Measurements from ENCODE around the gene CDK11A.
"Not testable (repeated sequence)": the region's sequence is repeated elsewhere in the genome, so short reads cannot be mapped to it uniquely, and the experiment has no call there.

Gene CDK11A

GRCh38 chr1:1738799-1739337, 14.7 kb upstream of the CDK11A start:
- peak; percentile 63 for ATAC-seq
- not testable (repeated sequence) for H3K27ac Mint-ChIP-seq, H3K4me1 Mint-ChIP-seq, H3K9me3 Mint-ChIP-seq, H3K36me3 Mint-ChIP-seq, H3K27me3 Mint-ChIP-seq, H3K4me3 Mint-ChIP-seq

DNA sequence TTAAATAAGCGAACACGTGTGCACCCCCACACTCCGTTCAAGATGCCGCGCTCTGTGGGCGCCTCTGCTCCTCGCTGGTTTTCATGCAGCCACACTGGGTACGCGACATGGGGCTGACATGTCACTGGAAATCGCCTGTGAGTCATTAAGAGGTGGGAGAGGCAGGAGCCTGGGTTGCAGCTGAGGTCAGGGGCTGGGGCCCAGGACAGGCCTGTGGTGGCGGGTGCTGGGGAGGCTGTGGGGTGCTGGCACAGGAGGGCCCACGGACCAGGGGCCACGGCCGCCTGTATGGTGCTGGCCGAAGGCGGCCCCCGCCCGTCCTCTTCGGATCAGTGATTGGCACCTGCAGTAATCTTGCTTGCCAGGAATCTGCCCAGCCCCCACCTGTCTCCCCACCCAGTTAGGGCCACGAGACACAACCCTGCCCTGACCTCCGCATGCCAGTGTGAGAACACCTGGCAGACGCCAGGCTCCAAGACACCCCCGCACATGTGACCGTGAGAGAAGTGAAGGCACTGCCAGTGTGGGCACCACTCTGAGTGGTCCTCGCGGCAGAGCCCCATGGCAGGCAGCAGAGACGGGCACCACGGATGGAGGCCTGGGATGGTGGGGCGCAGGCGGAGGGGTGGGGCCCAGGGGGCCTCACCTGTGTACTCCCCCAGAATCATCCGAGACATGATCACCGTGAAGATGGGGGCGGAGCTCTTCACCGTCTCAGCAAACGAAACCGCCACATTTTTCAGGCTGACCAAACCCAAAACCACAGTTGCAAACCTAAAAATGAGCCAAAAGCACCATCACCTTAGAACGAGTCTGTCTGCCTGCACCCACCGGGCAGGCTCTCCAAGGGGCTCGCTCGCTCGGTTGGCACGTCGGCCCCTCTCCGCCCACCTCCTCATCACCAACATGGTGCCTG, 13.8 kb upstream of the CDK11A start:
- H3K9me3 Mint-ChIP-seq, H3K27me3 Mint-ChIP-seq, H3K4me1 Mint-ChIP-seq: not testable (repeated sequence)
- Mint-ChIP-seq H3K4me3 (peak overlapping the region; percentile 43), H3K36me3 (peaks cover 11% of the 10 kb centered on the region), H3K27ac (peak overlapping the region; percentile 58)
- ATAC-seq = peak; percentile 77

DNA sequence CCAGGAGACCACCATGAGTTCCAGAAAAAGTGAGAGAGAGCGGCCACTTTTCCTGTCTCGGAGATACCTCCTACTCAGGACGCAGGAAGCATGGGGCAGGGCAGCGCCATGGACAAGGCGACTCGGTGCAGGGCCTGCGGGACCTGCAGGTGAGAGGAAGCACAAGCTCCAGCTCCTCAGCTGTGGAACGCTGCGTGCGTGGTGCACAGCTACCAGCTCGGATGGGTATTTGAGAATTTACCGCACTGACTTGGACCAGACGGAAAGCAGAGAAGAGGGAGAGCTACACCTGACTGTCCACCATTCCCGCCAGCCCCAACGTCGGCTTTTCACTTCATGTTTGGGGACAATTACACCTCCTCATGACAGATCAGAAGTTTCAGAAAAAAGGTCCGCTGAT, 8.2 kb upstream of the CDK11A start:
- Mint-ChIP-seq H3K36me3 (peaks cover 25% of the 10 kb centered on the region), H3K9me3 (no peaks in the 10 kb centered on the region), H3K4me1 (no peaks in the 10 kb centered on the region), H3K27me3 (no peaks in the 10 kb centered on the region), H3K4me3 (no peak overlapping the region), H3K27ac (no peak overlapping the region)
- no peak for ATAC-seq

DNA sequence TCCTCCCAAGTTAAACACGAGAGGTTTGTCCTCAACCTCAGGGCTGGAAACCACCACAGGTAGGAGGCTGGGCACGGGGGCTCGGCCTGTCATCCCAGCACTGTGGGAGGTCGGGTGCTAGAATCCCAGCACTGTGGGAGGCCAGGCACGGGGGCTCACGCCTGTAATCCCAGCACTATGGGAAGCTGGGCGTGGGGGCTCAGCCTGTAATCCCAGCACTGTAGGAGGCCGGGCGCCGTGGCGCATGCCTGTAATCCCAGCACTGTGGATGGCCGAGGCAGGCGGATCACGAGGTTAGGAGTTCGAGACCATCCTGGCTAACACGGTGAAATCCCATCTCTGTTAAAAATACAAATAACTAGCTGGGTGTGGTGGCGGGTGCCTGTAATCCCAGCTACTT, 6.7 kb upstream of the CDK11A start:
- Mint-ChIP-seq H3K27ac (peak overlapping the region; percentile 64), H3K9me3 (no peaks in the 10 kb centered on the region), H3K4me3 (no peak overlapping the region), H3K36me3 (peaks cover 18% of the 10 kb centered on the region), H3K27me3 (no peaks in the 10 kb centered on the region), H3K4me1 (peaks cover 5% of the 10 kb centered on the region)
- ATAC-seq = no peak

GRCh38 chr1:1730230-1730629, 6.1 kb upstream of the CDK11A start:
- H3K27me3 Mint-ChIP-seq, H3K4me3 Mint-ChIP-seq, H3K4me1 Mint-ChIP-seq, ATAC-seq, H3K27ac Mint-ChIP-seq, H3K9me3 Mint-ChIP-seq: not testable (repeated sequence)
- peaks cover 18% of the 10 kb centered on the region for H3K36me3 Mint-ChIP-seq

GRCh38 chr1:1729116-1729816, 5.1 kb upstream of the CDK11A start:
- not testable (repeated sequence) for H3K9me3 Mint-ChIP-seq, H3K27me3 Mint-ChIP-seq, H3K27ac Mint-ChIP-seq, H3K4me3 Mint-ChIP-seq, ATAC-seq, H3K4me1 Mint-ChIP-seq
- H3K36me3 Mint-ChIP-seq = peaks cover 18% of the 10 kb centered on the region

DNA sequence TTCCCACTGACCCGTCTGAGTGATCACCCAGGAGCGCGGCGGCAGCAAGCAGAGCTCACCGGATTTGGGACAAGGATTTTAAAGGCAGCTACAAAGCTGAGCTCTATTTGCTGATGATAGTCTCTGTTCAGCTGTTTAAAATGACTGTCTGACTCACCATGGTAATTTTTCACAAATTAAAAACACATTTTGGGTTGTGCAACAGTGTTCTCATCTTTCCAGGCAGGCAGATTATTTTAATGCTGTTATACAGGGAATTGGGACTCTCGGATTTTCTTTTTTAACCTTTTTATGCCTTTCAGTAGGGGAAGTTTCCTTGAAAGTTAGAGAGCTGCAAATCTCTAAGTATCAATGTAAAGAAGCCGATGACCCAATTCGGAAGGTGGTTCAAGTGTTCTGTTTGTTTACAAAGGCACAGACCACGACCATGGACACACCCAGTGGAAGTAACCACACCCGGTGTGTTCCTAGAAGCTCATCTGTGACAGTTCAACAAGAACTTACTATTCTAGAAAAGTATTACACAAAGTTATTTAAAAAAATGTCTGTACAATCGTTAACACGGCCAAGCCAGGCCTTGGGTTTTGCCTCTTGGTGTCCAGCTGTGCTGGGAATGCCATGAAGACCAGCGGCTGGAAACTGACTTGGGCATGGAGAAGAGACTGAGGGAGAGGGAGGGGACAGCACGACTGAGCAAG, 4.3 kb upstream of the CDK11A start:
- not testable (repeated sequence) for H3K9me3 Mint-ChIP-seq, H3K27ac Mint-ChIP-seq, H3K4me1 Mint-ChIP-seq, ATAC-seq, H3K4me3 Mint-ChIP-seq, H3K27me3 Mint-ChIP-seq
- peaks cover 13% of the 10 kb centered on the region for H3K36me3 Mint-ChIP-seq

DNA sequence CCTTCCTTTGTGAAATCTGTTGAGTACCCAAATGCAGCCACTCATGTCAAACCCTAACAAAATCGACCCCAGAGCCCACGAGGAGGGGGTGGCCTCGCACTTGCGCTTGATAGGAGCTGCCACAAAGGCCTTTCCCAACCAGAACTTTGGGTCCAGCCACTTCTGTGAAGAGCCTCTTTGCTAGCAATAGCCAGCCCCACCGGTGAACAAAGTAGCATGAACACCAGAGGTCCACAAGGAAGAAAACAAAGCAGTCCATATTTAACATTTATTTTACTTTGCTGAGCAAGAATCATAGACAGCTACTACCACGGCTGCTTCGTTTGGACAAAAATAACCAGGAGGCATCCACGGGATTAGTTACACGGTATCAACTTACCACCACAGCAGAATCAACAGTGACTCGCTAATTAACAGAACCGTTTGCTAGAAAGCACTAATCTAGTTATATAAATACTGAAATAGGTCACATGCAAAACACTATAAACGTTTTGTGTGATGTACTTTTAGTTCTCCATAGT, 3.0 kb upstream of the CDK11A start:
- H3K27ac Mint-ChIP-seq, H3K9me3 Mint-ChIP-seq, H3K36me3 Mint-ChIP-seq, H3K4me3 Mint-ChIP-seq, H3K27me3 Mint-ChIP-seq, H3K4me1 Mint-ChIP-seq, ATAC-seq: not testable (repeated sequence)

GRCh38 chr1:1726088-1726487, 1.9 kb upstream of the CDK11A start:
- not testable (repeated sequence) for H3K36me3 Mint-ChIP-seq, ATAC-seq, H3K4me1 Mint-ChIP-seq, H3K9me3 Mint-ChIP-seq, H3K27me3 Mint-ChIP-seq
- Mint-ChIP-seq H3K27ac (peak overlapping the region; percentile 57), H3K4me3 (peak overlapping the region; percentile 55)

- no peak for ATAC-seq
- Mint-ChIP-seq H3K4me1 (peaks cover 3% of the 10 kb centered on the region), H3K4me3 (no peak overlapping the region), H3K9me3 (no peaks in the 10 kb centered on the region), H3K27ac (no peak overlapping the region), H3K27me3 (no peaks in the 10 kb centered on the region), H3K36me3 (peaks cover 16% of the 10 kb centered on the region)
Measured at GRCh38 chr1:1721201-1721600, 3.0 kb downstream of the CDK11A start.

GRCh38 chr1:1715109-1715883, 8.9 kb downstream of the CDK11A start:
- not testable (repeated sequence) for H3K27me3 Mint-ChIP-seq, H3K9me3 Mint-ChIP-seq, ATAC-seq, H3K4me3 Mint-ChIP-seq, H3K27ac Mint-ChIP-seq, H3K4me1 Mint-ChIP-seq
- H3K36me3 Mint-ChIP-seq = peaks cover 29% of the 10 kb centered on the region

DNA sequence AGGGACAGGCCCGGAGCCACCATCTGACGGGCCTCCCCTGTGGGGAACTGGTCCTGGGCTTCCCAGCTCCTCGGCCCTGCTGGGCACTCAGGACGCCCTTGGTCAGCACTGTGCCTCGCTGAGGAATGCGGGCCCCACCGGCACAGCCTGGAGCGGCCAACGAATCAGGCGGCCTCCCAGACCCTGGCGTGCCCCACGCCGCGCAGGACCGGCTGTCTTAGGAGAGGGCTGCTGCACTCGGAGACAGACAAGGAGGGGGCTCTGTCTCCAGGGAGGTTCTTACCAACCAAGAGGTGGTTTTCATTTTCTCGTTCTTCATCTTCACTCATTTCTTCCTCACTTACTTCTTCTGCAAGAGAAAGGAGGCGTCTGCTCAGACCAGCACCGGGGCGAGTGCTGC, 16.3 kb downstream of the CDK11A start:
- H3K4me1 Mint-ChIP-seq, H3K4me3 Mint-ChIP-seq, H3K27me3 Mint-ChIP-seq, H3K27ac Mint-ChIP-seq, H3K9me3 Mint-ChIP-seq, ATAC-seq: not testable (repeated sequence)
- H3K36me3 Mint-ChIP-seq = peaks cover 15% of the 10 kb centered on the region

- H3K27me3 Mint-ChIP-seq, H3K4me3 Mint-ChIP-seq, H3K4me1 Mint-ChIP-seq, ATAC-seq, H3K9me3 Mint-ChIP-seq, H3K27ac Mint-ChIP-seq: not testable (repeated sequence)
- H3K36me3 Mint-ChIP-seq = peaks cover 15% of the 10 kb centered on the region
Measured at GRCh38 chr1:1707241-1707640, 16.9 kb downstream of the CDK11A start.

DNA sequence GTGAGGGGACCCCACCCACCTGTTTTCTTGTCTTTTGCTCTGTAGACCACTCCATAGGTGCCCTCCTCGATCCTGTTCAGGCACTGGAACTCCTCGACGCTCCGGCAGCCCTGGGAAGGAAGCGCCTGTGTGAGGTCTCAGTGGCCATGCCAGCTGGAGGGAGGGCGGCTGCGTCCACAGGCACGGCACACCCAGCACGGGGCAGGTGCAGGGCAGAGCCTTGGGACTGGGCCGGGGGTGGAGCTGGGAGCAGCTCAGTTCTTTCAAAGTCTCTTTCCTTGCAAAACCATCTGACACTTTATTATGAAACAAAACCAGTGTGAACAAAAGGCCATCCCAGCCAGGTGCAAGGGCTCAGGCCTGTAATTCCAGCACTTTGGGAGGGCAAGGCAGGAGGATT, 18.5 kb downstream of the CDK11A start:
- peaks cover 14% of the 10 kb centered on the region for H3K36me3 Mint-ChIP-seq
- H3K4me1 Mint-ChIP-seq, ATAC-seq, H3K4me3 Mint-ChIP-seq, H3K27me3 Mint-ChIP-seq, H3K27ac Mint-ChIP-seq, H3K9me3 Mint-ChIP-seq: not testable (repeated sequence)

All from stimulated activated memory B cell treated with anti-CD40 and anti-IgM and Interleukin-4, amounts not matched to agents 10 μg/mL and 1 μg/mL and 100 μg/mL, for 72 hours (primary cell).